ENCODE measurements around the gene PDGFRA.

Gene PDGFRA
- total RNA-seq = 0 reads per million in 4 donors

- DNase-seq = no peak
Observed at GRCh38 chr4:54228961-54229501, at the start of gene PDGFRA. TSS of gene PDGFRA (plus strand) at chr4:54229293. CDS start at chr4:54258769, 29,476 bp downstream.

- no peak for DNase-seq
Observed at GRCh38 chr4:54184581-54184980, 44.5 kb upstream of the PDGFRA start.

- DNase-seq = no peak
Observed at GRCh38 chr4:54185044-54185780, 43.9 kb upstream of the PDGFRA start.

GRCh38 chr4:54185866-54186265, 43.2 kb upstream of the PDGFRA start:
- no peak for DNase-seq

- no peak for DNase-seq
Observed at GRCh38 chr4:54186371-54186770, 42.7 kb upstream of the PDGFRA start.

GRCh38 chr4:54187148-54187547, 41.9 kb upstream of the PDGFRA start:
- DNase-seq = no peak

GRCh38 chr4:54189140-54189539, 40.0 kb upstream of the PDGFRA start:
- no peak for DNase-seq

GRCh38 chr4:54192811-54193210, 36.3 kb upstream of the PDGFRA start:
- DNase-seq = no peak

- no peak for DNase-seq
Observed at GRCh38 chr4:54197926-54198325, 31.2 kb upstream of the PDGFRA start.

- DNase-seq = no peak
Observed at GRCh38 chr4:54199919-54200318, 29.2 kb upstream of the PDGFRA start.

- DNase-seq = no peak
Observed at GRCh38 chr4:54209617-54210016, 19.5 kb upstream of the PDGFRA start.

GRCh38 chr4:54213001-54213400, 16.1 kb upstream of the PDGFRA start:
- DNase-seq = no peak

GRCh38 chr4:54213761-54214160, 15.3 kb upstream of the PDGFRA start:
- no peak for DNase-seq

GRCh38 chr4:54215379-54216077, 13.6 kb upstream of the PDGFRA start:
- DNase-seq = no peak

GRCh38 chr4:54217642-54218495, 11.2 kb upstream of the PDGFRA start:
- peak in 3 of 5 donors; percentile 15 to 55 (median 45) for DNase-seq

- no peak for DNase-seq
Observed at GRCh38 chr4:54218736-54219135, 10.4 kb upstream of the PDGFRA start.

- DNase-seq = no peak
Observed at GRCh38 chr4:54224996-54225597, 4.0 kb upstream of the PDGFRA start.

GRCh38 chr4:54225598-54226403, 3.3 kb upstream of the PDGFRA start:
- DNase-seq = no peak

- DNase-seq = no peak
Observed at GRCh38 chr4:54226404-54227255, 2.5 kb upstream of the PDGFRA start.

- no peak for DNase-seq
Observed at GRCh38 chr4:54227256-54228055, 1.6 kb upstream of the PDGFRA start.

All from T-helper 1 cell (primary cell).